Jurkat, Clone E6-1 (cell line): ENCODE data around the gene KIF26B.

Experiments
- DNase-seq: peaks from one replicate; pipeline ENCODE4 v3.0.0-alpha.2; 2011; ENCODE audit warnings: low read depth, low spot score
- H3K4me3 ChIP-seq: 2 replicates; pipeline ENCODE4 v1.5.1; 2011; ENCODE audit warnings: mild to moderate bottlenecking, low read length, control low read depth, moderate library complexity

Gene KIF26B

GRCh38 chr1:245198748-245199516 lies 44.1 kb downstream of the KIF26B start:
- H3K4me3 ChIP-seq, result no peak overlapping the region
- DNase-seq, result no peak

GRCh38 chr1:245200146-245200545 lies 45.4 kb downstream of the KIF26B start:
- DNase-seq, result no peak
- H3K4me3 ChIP-seq, result no peak overlapping the region

- DNase-seq, result no peak
- no peak overlapping the region for H3K4me3 ChIP-seq
These were observed 46.4 kb downstream of the KIF26B start for GRCh38 chr1:245201201-245201600.

GRCh38 chr1:245201827-245202226 lies 47.0 kb downstream of the KIF26B start:
- no peak for DNase-seq
- H3K4me3 ChIP-seq, result no peak overlapping the region

DNA sequence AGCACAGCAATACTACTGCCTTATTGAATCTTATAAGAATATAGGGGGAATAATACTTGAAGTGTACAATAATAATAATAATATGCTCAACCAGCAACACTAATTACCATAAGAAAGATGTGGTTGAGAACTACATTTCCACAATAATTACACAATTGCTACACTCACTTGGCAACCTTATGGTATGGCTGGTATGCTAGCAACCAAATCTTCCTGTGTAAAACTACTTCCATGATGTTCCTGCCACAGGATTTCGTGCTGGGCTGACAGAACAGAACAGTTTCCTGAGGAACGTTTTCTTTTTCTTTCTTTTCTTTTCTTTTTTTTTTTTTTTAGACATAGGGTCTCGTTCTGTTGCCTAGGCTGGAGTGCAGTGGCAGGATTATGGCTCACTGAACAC lies 50.6 kb downstream of the KIF26B start:
- no peak for DNase-seq
- no peak overlapping the region for H3K4me3 ChIP-seq

DNA sequence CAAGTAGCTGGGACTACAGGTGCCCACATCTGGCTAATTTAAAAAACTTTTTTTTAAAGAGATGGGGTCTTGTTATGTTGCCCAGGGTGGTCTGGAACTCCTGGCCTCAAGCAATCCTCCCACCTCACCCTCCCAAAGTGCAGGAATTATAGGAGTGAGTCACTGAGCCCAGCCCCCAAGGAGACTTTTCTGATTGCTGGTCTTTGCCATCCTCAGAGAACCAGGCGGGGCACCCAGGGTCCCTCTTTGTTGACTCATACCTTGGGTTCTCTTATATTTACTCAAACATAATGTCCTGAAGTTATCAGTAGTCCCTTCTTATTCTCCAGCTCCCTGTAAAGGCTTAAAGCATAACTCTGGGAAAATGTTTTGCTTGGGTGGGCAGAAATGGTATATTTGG lies 51.1 kb downstream of the KIF26B start:
- no peak for DNase-seq
- H3K4me3 ChIP-seq, result no peak overlapping the region

GRCh38 chr1:245207056-245207638 lies 52.4 kb downstream of the KIF26B start:
- no peak for DNase-seq
- no peak overlapping the region for H3K4me3 ChIP-seq

DNA sequence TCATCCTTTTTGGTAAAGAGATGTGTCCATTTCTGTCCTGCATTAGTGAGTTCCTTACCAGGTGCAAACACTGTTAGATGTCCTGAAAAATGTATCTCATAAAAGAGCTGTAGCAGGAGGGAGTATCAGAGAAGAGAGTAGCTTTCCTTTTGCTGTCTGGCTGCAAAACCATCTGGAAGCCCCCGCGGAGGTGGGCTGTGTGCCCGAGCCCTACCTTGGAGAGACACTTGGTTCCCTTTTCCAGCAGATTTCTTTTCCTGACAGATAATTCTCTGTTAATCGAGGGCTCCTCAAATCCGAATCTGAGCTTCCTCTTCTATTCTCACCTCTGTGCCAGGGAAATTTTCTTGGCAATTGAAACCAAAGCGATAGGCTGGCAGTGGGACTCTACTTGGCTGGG lies 53.0 kb downstream of the KIF26B start:
- H3K4me3 ChIP-seq, result no peak overlapping the region
- DNase-seq, result no peak

DNA sequence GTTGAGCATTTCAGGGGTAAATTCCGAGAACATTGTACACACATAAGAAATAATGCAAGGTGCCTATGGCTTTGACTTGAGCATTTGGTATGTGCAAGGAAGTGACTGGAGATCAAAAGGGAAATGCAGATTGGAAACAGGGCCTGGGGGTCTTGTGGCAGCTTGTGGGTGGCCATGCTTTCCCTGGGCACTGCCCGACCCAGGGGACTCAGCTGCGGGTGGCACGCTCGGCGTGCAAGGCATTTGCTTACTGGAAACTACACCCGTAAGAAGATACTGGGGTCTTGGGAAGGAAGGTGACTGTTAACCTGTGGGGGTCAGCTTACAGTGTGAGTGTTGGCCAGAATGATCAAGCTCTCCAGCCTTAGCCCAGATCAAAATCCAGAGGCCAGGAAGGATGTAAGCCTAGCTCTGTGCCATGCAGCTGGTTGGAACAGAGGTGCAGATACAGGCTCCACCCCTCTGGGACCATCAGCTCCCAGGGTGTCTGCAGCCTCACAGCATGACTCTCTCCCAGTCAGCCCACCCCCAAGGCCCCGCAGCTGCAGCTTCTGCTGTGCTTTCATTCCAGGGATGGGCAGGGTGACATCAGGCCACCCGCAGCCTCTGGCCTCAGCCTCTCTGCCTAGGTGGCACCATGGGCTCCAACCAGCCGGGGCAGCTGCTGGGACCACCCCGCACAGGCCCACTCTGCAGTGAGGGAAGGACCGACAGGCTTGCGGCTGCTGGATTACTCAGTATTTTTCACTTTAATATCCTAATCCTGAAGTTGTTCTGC lies 55.1 kb downstream of the KIF26B start:
- H3K4me3 ChIP-seq, result no peak overlapping the region
- no peak for DNase-seq

- H3K4me3 ChIP-seq, result no peak overlapping the region
- DNase-seq, result no peak
These were observed 56.4 kb downstream of the KIF26B start for GRCh38 chr1:245211035-245211749.

DNA sequence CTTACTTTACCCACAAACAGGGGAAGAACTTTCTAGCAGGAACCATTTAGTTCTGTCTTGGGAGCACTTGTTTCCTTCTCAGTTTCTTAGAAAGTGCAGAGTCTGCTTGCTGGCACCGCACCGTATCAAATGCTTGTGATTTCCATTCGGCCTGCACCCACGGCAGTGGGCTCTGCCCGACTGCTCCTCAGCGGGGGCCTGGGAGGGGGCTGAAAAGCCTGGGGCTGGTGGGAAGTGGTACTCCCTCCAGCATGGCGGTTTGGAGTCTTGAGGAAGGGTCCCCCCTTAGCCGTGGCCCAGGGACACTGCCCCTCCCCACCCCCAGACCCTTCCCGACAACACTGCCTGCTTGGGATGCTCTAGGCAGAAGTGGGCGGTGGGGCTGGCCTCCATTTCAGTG lies 57.0 kb downstream of the KIF26B start:
- H3K4me3 ChIP-seq, result no peak overlapping the region
- no peak for DNase-seq

GRCh38 chr1:245212221-245212710 lies 57.5 kb downstream of the KIF26B start:
- no peak for DNase-seq
- no peak overlapping the region for H3K4me3 ChIP-seq

DNA sequence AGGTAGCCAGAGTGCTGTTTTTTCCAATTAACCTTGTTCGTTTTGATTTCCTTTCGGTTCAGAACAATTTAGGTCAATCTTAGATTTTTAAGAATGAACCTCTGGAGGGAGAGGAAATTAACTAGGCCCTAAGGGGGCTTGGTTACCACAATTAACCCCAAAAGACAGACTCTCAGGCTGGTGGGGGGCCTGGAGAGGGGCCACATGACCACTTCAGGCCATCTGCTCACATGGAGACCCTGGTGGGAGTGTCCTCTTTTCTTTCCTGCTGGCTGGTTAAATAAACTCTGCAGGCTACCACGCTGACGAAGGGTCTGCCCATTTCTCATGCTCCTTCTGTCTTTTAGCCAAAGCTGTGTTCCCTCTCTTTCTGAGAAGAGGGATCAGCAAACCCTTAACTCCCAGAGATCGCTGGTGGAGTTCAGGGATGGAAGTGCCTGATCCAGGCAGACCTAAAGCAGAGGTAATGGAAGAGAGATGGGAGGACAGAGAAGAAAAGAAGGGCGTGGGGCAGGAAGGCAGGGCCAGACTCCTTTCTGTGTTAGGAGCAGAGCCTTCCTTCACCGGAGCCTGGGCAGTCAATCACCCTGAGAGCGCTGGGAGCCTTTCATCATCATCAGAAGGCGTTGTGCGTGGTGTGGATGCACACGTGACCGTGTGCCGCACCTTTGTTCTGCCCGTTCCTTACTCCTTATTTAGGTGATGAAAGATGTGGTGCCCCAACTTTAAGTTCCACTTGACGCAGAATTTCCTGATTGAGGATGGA lies 58.5 kb downstream of the KIF26B start:
- no peak for DNase-seq
- H3K4me3 ChIP-seq, result no peak overlapping the region

DNA sequence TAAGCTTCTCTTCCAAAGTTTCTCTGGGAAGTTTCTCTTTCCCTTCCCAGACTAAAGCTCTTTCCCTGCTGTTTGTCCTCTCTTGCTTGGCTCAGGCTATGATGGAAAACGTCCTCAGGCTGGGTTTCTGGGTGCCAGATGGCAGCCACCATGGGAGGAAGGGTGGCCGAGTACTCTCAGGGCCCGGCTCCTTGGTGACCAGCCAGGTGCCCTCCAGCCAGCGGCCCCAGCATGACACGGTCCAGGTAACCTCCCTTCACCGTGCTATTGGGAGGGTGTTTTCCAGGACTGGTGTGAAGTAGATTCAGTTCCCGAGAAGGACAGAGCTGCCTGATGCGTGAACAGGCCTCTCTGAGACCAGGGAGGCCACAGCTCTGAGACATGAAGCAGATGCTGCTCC lies 60.3 kb downstream of the KIF26B start:
- no peak for DNase-seq
- H3K4me3 ChIP-seq, result no peak overlapping the region

GRCh38 chr1:245216366-245217115 lies 61.8 kb downstream of the KIF26B start:
- H3K4me3 ChIP-seq, result no peak overlapping the region
- DNase-seq, result no peak

GRCh38 chr1:245217853-245218608 lies 63.2 kb downstream of the KIF26B start:
- no peak for DNase-seq
- no peak overlapping the region for H3K4me3 ChIP-seq

GRCh38 chr1:245220381-245220985 lies 65.7 kb downstream of the KIF26B start:
- H3K4me3 ChIP-seq, result no peak overlapping the region
- DNase-seq, result no peak
